PC-3 (cell line): ENCODE results near the gene LYZL2.

Experiments used
- EZH2 ChIP-seq: fragments of 300-600 bp; sonication (generic); IDR thresholded peaks from one replicate; pipeline ENCODE4 v1.6.1; 2017; ENCODE audit warnings: antibody characterized with exemption, mild to moderate bottlenecking, low read length; ENCODE audit not compliant: unreplicated experiment
- EZH2phosphoT487 ChIP-seq: fragments of 300-600 bp; sonication (generic); IDR thresholded peaks from 2 replicates; pipeline ENCODE4 v1.6.1; 2018; ENCODE audit warnings: mild to moderate bottlenecking, antibody characterized with exemption, low read length, borderline replicate concordance
- TF ChIP-seq, protein P1 (sequence below): fragments of 300-600 bp; sonication (generic); conservative IDR thresholded peaks from 2 replicates; pipeline ENCODE4 v1.5.1; 2017; ENCODE audit warnings: antibody characterized with exemption, low read depth, mild to moderate bottlenecking, low read length

GRCh38 chr10:30602747-30603146 is 26.8 kb downstream of the LYZL2 start:
- TF ChIP-seq, protein P1, sequence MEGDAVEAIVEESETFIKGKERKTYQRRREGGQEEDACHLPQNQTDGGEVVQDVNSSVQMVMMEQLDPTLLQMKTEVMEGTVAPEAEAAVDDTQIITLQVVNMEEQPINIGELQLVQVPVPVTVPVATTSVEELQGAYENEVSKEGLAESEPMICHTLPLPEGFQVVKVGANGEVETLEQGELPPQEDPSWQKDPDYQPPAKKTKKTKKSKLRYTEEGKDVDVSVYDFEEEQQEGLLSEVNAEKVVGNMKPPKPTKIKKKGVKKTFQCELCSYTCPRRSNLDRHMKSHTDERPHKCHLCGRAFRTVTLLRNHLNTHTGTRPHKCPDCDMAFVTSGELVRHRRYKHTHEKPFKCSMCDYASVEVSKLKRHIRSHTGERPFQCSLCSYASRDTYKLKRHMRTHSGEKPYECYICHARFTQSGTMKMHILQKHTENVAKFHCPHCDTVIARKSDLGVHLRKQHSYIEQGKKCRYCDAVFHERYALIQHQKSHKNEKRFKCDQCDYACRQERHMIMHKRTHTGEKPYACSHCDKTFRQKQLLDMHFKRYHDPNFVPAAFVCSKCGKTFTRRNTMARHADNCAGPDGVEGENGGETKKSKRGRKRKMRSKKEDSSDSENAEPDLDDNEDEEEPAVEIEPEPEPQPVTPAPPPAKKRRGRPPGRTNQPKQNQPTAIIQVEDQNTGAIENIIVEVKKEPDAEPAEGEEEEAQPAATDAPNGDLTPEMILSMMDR = no peak
- TF ChIP-seq EZH2 (no peak), EZH2phosphoT487 (no peak)
